KOPT-K1 (cell line): Measurements from ENCODE around the gene TMEM150A.
"Not testable (repeated sequence)": the region's sequence is repeated elsewhere in the genome, so short reads cannot be mapped to it uniquely, and the experiment has no call there.

Experiments used
- H3K27ac ChIP-seq: fragments of 200-600 bp; sonication (generic); 2 replicates; pipeline ENCODE4 v1.5.1; 2016; ENCODE audit warnings: antibody characterized with exemption, mild to moderate bottlenecking, low read depth, low read length; ENCODE audit not compliant: poor library complexity, severe bottlenecking
- H3K36me3 ChIP-seq: fragments of 200-600 bp; sonication (generic); 2 replicates; pipeline ENCODE4 v1.5.1; 2017; ENCODE audit warnings: antibody characterized with exemption, mild to moderate bottlenecking, low read length, moderate library complexity; ENCODE audit not compliant: insufficient read depth
- H3K9me3 ChIP-seq: fragments of 200-600 bp; sonication (generic); 2 replicates; pipeline ENCODE4 v1.5.1; 2017; ENCODE audit warnings: antibody characterized with exemption, low read length, mild to moderate bottlenecking; ENCODE audit not compliant: insufficient read depth, poor library complexity, severe bottlenecking

Gene TMEM150A

GRCh38 chr2:85621338-85621737 lies 18.8 kb upstream of the TMEM150A start:
- no peak overlapping the region for H3K27ac ChIP-seq
- peaks cover 91% of the 10 kb centered on the region for H3K36me3 ChIP-seq
- H3K9me3 ChIP-seq: no peaks in the 10 kb centered on the region

DNA sequence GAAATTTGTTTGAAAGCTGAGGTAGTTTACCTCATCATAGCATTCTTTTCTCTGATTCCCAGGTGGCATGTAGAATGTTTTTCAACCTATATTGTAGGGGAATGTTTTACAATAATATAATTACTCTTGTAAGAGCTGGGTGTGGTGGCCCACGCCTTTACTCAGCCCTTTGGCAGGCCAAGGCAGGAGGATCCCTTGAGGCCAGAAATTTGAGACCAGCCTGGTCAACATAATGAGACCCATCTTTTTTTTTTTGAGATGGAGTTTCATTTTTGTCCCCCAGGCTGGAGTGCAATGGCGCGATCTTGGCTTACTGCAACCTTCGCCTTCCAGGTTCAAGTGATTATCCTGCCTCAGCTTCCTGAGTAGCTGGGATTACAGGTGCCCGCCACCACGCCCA lies 17.1 kb upstream of the TMEM150A start:
- Histone ChIP-seq H3K36me3 (peaks cover 74% of the 10 kb centered on the region), H3K27ac (no peak overlapping the region), H3K9me3 (no peaks in the 10 kb centered on the region)

DNA sequence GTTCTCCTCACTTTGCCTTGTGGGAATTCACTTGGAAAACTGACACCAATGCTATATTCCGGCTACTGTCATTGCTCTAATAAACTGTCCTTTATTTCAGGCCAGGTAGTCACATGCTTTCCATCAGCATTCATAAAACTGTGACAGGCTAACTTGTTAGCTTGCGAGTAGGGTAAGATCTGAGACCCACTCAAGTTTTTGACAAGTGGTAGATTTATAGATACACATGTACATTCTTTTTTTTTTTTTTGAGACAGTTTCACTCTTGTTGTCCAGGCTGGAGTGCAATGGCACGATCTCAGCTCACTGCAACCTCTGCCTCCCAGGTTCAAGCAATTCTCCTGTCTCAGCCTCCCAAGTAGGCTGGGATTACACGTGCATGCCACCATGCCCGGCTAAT lies 15.2 kb upstream of the TMEM150A start:
- not testable (repeated sequence) for H3K9me3 ChIP-seq, H3K27ac ChIP-seq
- peaks cover 55% of the 10 kb centered on the region for H3K36me3 ChIP-seq

DNA sequence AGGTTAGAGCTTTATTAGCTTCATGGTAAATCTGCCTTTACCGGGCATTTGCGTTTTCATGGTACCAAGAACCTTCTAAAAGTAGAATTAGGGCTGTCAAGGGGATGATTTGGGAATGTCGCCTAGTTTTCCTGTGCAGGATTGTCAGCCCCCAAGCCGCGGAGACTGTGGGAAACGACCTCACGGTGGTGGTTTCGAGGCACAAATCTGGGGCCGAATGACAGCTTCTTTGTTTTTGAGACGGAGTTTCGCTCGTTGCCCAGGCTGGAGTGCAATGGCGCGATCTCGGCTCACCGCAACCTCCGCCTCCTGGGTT lies 12.9 kb upstream of the TMEM150A start:
- H3K9me3 ChIP-seq: no peaks in the 10 kb centered on the region
- H3K36me3 ChIP-seq: peaks cover 33% of the 10 kb centered on the region
- peak overlapping the region; percentile 96 for H3K27ac ChIP-seq

GRCh38 chr2:85614757-85615156 lies 12.3 kb upstream of the TMEM150A start:
- peaks cover 33% of the 10 kb centered on the region for H3K36me3 ChIP-seq
- not testable (repeated sequence) for H3K27ac ChIP-seq, H3K9me3 ChIP-seq

DNA sequence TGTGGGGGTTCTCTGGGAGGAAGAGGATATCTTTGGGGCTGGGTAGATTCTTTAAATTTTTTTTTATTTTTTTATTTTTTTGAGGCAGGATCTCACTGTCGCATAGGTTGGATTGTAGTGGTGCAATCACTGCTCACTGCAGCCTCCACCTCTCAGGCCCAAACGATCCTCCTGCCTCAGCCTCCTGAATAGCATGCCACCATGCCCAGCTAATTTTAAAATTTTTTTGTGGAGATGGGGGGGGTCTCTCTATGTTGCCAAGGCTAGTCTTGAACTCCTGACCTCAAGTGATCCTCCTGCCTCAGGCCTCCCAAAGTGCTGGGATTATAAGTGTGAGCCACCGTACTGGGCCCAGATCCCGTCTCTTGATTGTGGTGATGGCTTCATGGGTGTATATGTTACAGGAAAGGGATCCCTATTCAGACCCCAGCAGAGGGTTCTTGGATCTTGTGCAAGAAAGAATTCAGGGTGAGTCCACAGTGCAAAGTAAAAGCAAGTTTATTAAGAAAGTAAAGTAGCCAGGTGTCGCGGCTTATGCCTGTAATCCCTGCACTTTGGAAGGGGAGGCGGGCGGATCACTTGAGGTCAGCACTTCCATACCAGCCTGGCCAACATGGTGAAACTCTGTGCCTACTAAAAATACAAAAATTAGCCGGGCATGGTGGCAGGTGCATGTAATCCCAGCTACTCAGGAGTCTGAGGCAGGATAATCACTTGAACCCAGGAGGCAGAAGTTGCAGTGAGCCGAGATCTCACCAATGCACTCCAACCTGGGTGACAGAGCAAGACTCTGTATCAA lies 11.4 kb upstream of the TMEM150A start:
- H3K27ac ChIP-seq: no peak overlapping the region
- H3K9me3 ChIP-seq: no peaks in the 10 kb centered on the region
- peaks cover 30% of the 10 kb centered on the region for H3K36me3 ChIP-seq

DNA sequence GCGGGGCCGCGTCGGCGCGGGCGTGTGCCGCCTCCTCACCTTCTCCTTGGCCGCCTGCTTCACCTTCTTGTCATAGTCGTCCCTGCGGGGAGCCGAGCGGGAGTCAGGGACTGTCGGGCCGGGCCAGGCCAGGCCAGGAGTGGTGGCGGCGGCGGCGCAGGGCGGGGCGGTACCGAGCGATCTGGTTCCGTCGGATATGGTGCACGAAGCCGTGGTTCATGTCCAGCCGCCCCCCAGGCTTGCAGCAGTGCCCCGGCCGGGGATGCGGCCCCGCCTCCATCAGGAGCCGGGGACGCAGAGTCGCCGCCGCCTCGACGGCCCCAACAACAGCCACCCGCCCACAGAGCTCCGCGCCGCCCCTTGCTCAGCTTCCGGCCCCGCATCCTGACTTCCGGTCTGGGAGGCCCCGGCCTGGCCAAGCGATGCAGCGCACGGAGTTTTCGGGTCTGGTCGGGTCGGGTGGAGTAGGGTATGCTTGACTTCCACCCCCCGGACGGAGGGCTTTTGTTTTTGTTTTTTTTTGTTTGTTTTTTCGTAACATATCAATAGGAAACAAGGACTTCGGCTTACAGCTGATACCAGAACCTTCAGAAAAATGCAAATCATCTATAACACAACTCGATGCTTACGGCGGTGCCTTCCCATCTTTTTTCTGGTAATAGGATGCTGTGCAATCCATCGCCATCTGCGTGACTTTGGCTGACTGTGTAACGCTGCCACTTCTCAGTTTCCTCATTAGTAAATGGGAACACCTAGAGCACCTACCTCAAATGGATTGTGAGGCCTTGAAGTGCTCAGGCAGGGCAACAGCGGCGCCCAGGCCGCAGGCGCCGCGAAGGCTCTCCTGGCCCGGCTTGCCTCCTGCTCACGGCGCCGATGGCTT lies 9.4 kb upstream of the TMEM150A start, which contains the start of gene C2orf68:
TSS of gene C2orf68 (minus strand) at position 362 of the 883 bp plus-strand sequence. CDS start at position 280, 82 bp downstream.
- Histone ChIP-seq H3K9me3 (no peaks in the 10 kb centered on the region), H3K36me3 (peaks cover 33% of the 10 kb centered on the region), H3K27ac (peak within 1 kb of the TSS; percentile 72)

DNA sequence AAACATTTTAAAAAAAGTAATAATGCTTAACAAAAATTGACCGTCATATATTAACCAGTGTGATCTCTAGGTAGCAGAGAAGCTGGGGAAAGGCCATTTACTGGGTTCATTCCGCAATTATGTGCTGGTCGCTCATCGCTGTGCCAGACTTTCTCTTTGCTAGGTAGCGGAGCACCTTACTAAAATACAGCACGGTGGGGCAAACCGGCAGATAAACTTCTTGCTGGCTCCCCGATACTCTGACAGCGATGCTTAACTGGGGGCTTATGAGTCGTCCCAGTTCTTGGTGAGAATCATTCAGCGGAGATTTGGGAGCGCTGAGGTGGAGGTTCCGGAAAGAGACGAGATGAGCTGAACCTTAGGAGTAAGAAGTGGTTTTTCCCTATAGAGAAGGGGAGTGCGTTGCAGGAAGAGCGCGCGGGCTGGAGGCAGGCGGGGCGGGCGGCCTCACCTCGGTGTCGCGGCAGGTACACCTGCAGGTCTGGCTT lies 8.8 kb upstream of the TMEM150A start:
- peak overlapping the region; percentile 72 for H3K27ac ChIP-seq
- peaks cover 39% of the 10 kb centered on the region for H3K36me3 ChIP-seq

GRCh38 chr2:85607268-85608215 lies 5.0 kb upstream of the TMEM150A start:
- peaks cover 42% of the 10 kb centered on the region for H3K36me3 ChIP-seq
- no peak overlapping the region for H3K27ac ChIP-seq
- H3K9me3 ChIP-seq: no peaks in the 10 kb centered on the region

More for the DNA sequence above, 8.8 kb upstream of the TMEM150A start:
- no peaks in the 10 kb centered on the region for H3K9me3 ChIP-seq

GRCh38 chr2:85606116-85606455 lies 3.6 kb upstream of the TMEM150A start:
- no peak overlapping the region for H3K27ac ChIP-seq
- peaks cover 42% of the 10 kb centered on the region for H3K36me3 ChIP-seq
- H3K9me3 ChIP-seq: no peaks in the 10 kb centered on the region

- peaks cover 42% of the 10 kb centered on the region for H3K36me3 ChIP-seq
- H3K9me3 ChIP-seq: no peaks in the 10 kb centered on the region
- no peak overlapping the region for H3K27ac ChIP-seq
These were observed 3.1 kb upstream of the TMEM150A start for GRCh38 chr2:85605406-85606115.

DNA sequence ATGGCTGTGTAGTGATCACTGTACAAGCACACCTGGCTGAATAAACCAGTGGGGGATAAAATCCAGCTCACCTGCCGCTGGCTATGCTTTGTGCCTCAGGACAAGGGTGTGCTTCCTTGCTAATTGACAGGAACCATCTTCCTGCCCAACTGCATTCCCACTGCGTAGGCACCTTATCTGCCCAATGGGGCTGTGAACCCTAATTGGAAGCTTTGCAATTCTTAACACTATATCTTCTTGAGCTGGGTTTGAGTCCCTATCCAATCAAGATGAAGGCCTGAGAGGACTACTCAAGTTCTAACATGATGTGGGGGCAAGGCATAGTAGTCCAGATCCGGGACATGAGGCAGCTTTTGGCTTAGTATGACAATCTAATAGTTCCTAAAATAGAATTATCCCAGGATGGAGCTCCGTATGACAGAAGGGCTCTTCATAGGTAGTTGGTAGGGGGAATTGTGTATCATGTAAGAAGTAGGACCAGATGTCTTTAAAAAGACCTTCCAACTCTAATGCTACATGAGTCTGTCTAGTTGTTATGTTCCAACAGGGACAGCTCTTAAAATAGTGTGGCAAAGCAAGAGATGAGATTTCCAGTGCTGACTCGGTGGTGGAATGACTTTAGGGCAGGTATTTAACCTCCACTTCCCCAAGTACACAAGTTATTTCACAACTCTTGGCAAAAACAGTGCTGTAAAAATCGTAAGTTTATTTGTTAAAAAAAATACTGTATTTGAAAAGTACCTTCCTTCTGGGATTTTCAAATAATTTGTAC lies 2.3 kb upstream of the TMEM150A start:
- Histone ChIP-seq H3K36me3 (peaks cover 34% of the 10 kb centered on the region), H3K9me3 (no peaks in the 10 kb centered on the region), H3K27ac (no peak overlapping the region)

- not testable (repeated sequence) for H3K27ac ChIP-seq, H3K9me3 ChIP-seq
- peaks cover 35% of the 10 kb centered on the region for H3K36me3 ChIP-seq
These were observed 1.6 kb upstream of the TMEM150A start for GRCh38 chr2:85604133-85604444.
